Panc1 (cell line): ENCODE results near the gene SLC26A11.

Experiments
- CTCF ChIP-seq: fragments of 450-650 bp; IDR thresholded peaks from 2 replicates; pipeline ENCODE4 v1.5.1; 2017; ENCODE audit warnings: mild to moderate bottlenecking
- POLR2AphosphoS5 ChIP-seq: IDR thresholded peaks from 2 replicates; pipeline ENCODE4 v1.6.1; 2012; ENCODE audit warnings: mild to moderate bottlenecking, low read depth, low read length, moderate library complexity
- REST ChIP-seq, 2 experiments: IDR thresholded peaks; 2 replicates each; pipeline ENCODE4 v1.6.1; 2011 to 2012; ENCODE audit warnings: low read depth in 2 of 2, control low read depth in 1 of 2, low read length in 1 of 2, mild to moderate bottlenecking in 1 of 2, moderate library complexity in 1 of 2; ENCODE audit not compliant: insufficient read depth in 1 of 2
- SIN3A ChIP-seq: IDR thresholded peaks from 2 replicates; pipeline ENCODE4 v1.6.1; 2012; ENCODE audit warnings: low read depth, mild to moderate bottlenecking, low read length, moderate library complexity, borderline replicate concordance; ENCODE audit not compliant: insufficient read depth
- TCF7L2 ChIP-seq: IDR thresholded peaks from 2 replicates; pipeline ENCODE4 v1.6.1; 2011; ENCODE audit warnings: mild to moderate bottlenecking, low read depth, low read length, inconsistent platforms

- no peak for TF ChIP-seq CTCF
- TF ChIP-seq REST (IDR thresholded peaks at IDR 0.05; ENCODE audit: insufficient read depth in 1 of 2, low read depth in 2 of 2, low read length in 1 of 2): no peak
- no peak for TF ChIP-seq SIN3A
- no peak for TF ChIP-seq POLR2AphosphoS5
- TF ChIP-seq TCF7L2: no peak
Measured at GRCh38 chr17:80244871-80245509, 24.8 kb downstream of the SLC26A11 start.
